Adipocyte (in vitro differentiated cells): ENCODE measurements around the gene ADAMTS2.

Experiments
- DNase-seq: peaks from one replicate; pipeline ENCODE4 v3.0.0-alpha.2; 2015; ENCODE audit warnings: low read depth
- H3K27me3 ChIP-seq: replicated peaks from 2 replicates; pipeline ENCODE4 v1.7.0; 2013; ENCODE audit warnings: mild to moderate bottlenecking, low read length, moderate library complexity; ENCODE audit not compliant: control insufficient read depth, insufficient read depth
- H3K36me3 ChIP-seq: 2 replicates; pipeline ENCODE4 v1.7.0; 2013; ENCODE audit warnings: low read length, mild to moderate bottlenecking, moderate library complexity; ENCODE audit not compliant: control insufficient read depth, insufficient read depth, severe bottlenecking
- H3K4me1 ChIP-seq: 2 replicates; pipeline ENCODE4 v1.7.0; 2013; ENCODE audit warnings: mild to moderate bottlenecking, low read length, moderate library complexity; ENCODE audit not compliant: control insufficient read depth, insufficient read depth
- H3K4me3 ChIP-seq: 2 replicates; pipeline ENCODE4 v1.7.0; 2013; ENCODE audit warnings: mild to moderate bottlenecking, low read length, moderate library complexity
- H3K9ac ChIP-seq: 2 replicates; pipeline ENCODE4 v1.7.0; 2013; ENCODE audit warnings: mild to moderate bottlenecking, low read length, moderate library complexity
- H3K9me3 ChIP-seq: 2 replicates; pipeline ENCODE4 v1.7.0; 2013; ENCODE audit warnings: mild to moderate bottlenecking, low read length, moderate library complexity; ENCODE audit not compliant: control insufficient read depth

ADAMTS2 gene

GRCh38 chr5:179370490-179371120 lies 25.3 kb upstream of the ADAMTS2 start:
- DNase-seq: no peak

GRCh38 chr5:179369530-179369884 lies 24.2 kb upstream of the ADAMTS2 start:
- Histone ChIP-seq H3K27me3 (peaks cover 9% of the 10 kb centered on the region), H3K9ac (no peak overlapping the region), H3K4me1 (peaks cover 10% of the 10 kb centered on the region), H3K9me3 (peaks cover under 1% of the 10 kb centered on the region), H3K36me3 (no peaks in the 10 kb centered on the region), H3K4me3 (no peak overlapping the region)
- DNase-seq: no peak

More at GRCh38 chr5:179370490-179371120, 25.3 kb upstream of the ADAMTS2 start:
- peaks cover 9% of the 10 kb centered on the region for H3K27me3 ChIP-seq
- peaks cover 10% of the 10 kb centered on the region for H3K4me1 ChIP-seq
- H3K4me3 ChIP-seq: no peak overlapping the region
- H3K36me3 ChIP-seq: no peaks in the 10 kb centered on the region
- H3K9ac ChIP-seq: no peak overlapping the region
- H3K9me3 ChIP-seq: peaks cover 2% of the 10 kb centered on the region

GRCh38 chr5:179368806-179369529 lies 23.7 kb upstream of the ADAMTS2 start:
- peaks cover 10% of the 10 kb centered on the region for H3K4me1 ChIP-seq
- DNase-seq: no peak
- no peak overlapping the region for H3K9ac ChIP-seq
- no peak overlapping the region for H3K4me3 ChIP-seq
- H3K36me3 ChIP-seq: no peaks in the 10 kb centered on the region
- H3K9me3 ChIP-seq: no peaks in the 10 kb centered on the region
- H3K27me3 ChIP-seq: peaks cover 9% of the 10 kb centered on the region

GRCh38 chr5:179368126-179368805 lies 23.0 kb upstream of the ADAMTS2 start:
- Histone ChIP-seq H3K36me3 (no peaks in the 10 kb centered on the region), H3K9me3 (peaks cover 3% of the 10 kb centered on the region), H3K4me3 (no peak overlapping the region), H3K9ac (no peak overlapping the region), H3K27me3 (peaks cover 14% of the 10 kb centered on the region), H3K4me1 (peaks cover 10% of the 10 kb centered on the region)
- no peak for DNase-seq

- no peak overlapping the region for H3K9ac ChIP-seq
- peaks cover 15% of the 10 kb centered on the region for H3K27me3 ChIP-seq
- no peaks in the 10 kb centered on the region for H3K36me3 ChIP-seq
- no peak for DNase-seq
- no peak overlapping the region for H3K4me3 ChIP-seq
- peaks cover 10% of the 10 kb centered on the region for H3K4me1 ChIP-seq
- peaks cover 3% of the 10 kb centered on the region for H3K9me3 ChIP-seq
Measured at GRCh38 chr5:179367491-179367890, 22.2 kb upstream of the ADAMTS2 start.

GRCh38 chr5:179362355-179362754 lies 17.1 kb upstream of the ADAMTS2 start:
- DNase-seq: no peak
- H3K4me1 ChIP-seq: peaks cover 19% of the 10 kb centered on the region
- H3K36me3 ChIP-seq: no peaks in the 10 kb centered on the region
- no peak overlapping the region for H3K9ac ChIP-seq
- no peak overlapping the region for H3K4me3 ChIP-seq
- H3K27me3 ChIP-seq: peaks cover 22% of the 10 kb centered on the region
- H3K9me3 ChIP-seq: peaks cover 12% of the 10 kb centered on the region

GRCh38 chr5:179361037-179361603 lies 15.9 kb upstream of the ADAMTS2 start:
- no peak for DNase-seq
- H3K36me3 ChIP-seq: no peaks in the 10 kb centered on the region
- H3K4me3 ChIP-seq: no peak overlapping the region
- no peak overlapping the region for H3K9ac ChIP-seq
- peaks cover 31% of the 10 kb centered on the region for H3K4me1 ChIP-seq
- peaks cover 12% of the 10 kb centered on the region for H3K9me3 ChIP-seq
- H3K27me3 ChIP-seq: peaks cover 15% of the 10 kb centered on the region

GRCh38 chr5:179357031-179357430 lies 11.8 kb upstream of the ADAMTS2 start:
- H3K9ac ChIP-seq: peak overlapping the region; percentile 71
- peak; percentile 42 for DNase-seq
- H3K4me3 ChIP-seq: peak overlapping the region; percentile 24
- H3K4me1 ChIP-seq: peaks cover 42% of the 10 kb centered on the region
- H3K36me3 ChIP-seq: no peaks in the 10 kb centered on the region
- H3K9me3 ChIP-seq: peaks cover 9% of the 10 kb centered on the region
- H3K27me3 ChIP-seq: peaks cover 2% of the 10 kb centered on the region

- Histone ChIP-seq H3K4me3 (peak overlapping the region; percentile 24), H3K27me3 (no peaks in the 10 kb centered on the region), H3K4me1 (peaks cover 42% of the 10 kb centered on the region), H3K36me3 (no peaks in the 10 kb centered on the region), H3K9me3 (peaks cover 4% of the 10 kb centered on the region), H3K9ac (peak overlapping the region; percentile 74)
- DNase-seq: peak; percentile 98
Measured at GRCh38 chr5:179355976-179356974, 11.0 kb upstream of the ADAMTS2 start.

- H3K27me3 ChIP-seq: no peaks in the 10 kb centered on the region
- H3K9me3 ChIP-seq: peaks cover 4% of the 10 kb centered on the region
- no peak for DNase-seq
- peaks cover 41% of the 10 kb centered on the region for H3K4me1 ChIP-seq
- no peaks in the 10 kb centered on the region for H3K36me3 ChIP-seq
- no peak overlapping the region for H3K4me3 ChIP-seq
- H3K9ac ChIP-seq: no peak overlapping the region
Measured at GRCh38 chr5:179354305-179354882, 9.1 kb upstream of the ADAMTS2 start.
